C4-2B (cell line): ENCODE data around the gene DNAH6.
"Not testable (repeated sequence)": the region's sequence is repeated elsewhere in the genome, so short reads cannot be mapped to it uniquely, and the experiment has no call there.

ENCODE experiments used
- H3K27ac ChIP-seq: fragments of 450-650 bp; 2 replicates; pipeline ENCODE4 v1.5.1; 2017
- CTCF ChIP-seq: fragments of 450-650 bp; conservative IDR thresholded peaks from 2 replicates; pipeline ENCODE4 v1.5.1; 2017; ENCODE audit warnings: mild to moderate bottlenecking
- ZFX ChIP-seq: fragments of 450-650 bp; IDR thresholded peaks from 2 replicates; pipeline ENCODE4 v1.6.1; 2017

Gene DNAH6

GRCh38 chr2:84534225-84534624, 17.9 kb downstream of the DNAH6 start:
- no peak overlapping the region for H3K27ac ChIP-seq
- TF ChIP-seq CTCF: no peak
- no peak for TF ChIP-seq ZFX

- no peak for TF ChIP-seq ZFX
- TF ChIP-seq CTCF: no peak
- H3K27ac ChIP-seq: no peak overlapping the region
Measured at GRCh38 chr2:84537251-84537650, 21.0 kb downstream of the DNAH6 start.

- TF ChIP-seq CTCF: no peak
- no peak for TF ChIP-seq ZFX
- no peak overlapping the region for H3K27ac ChIP-seq
Measured at GRCh38 chr2:84539729-84540128, 23.4 kb downstream of the DNAH6 start.

GRCh38 chr2:84545005-84545404, 28.7 kb downstream of the DNAH6 start:
- no peak overlapping the region for H3K27ac ChIP-seq
- TF ChIP-seq CTCF: no peak
- TF ChIP-seq ZFX: no peak

- H3K27ac ChIP-seq: no peak overlapping the region
- no peak for TF ChIP-seq ZFX
- TF ChIP-seq CTCF: no peak
Measured at GRCh38 chr2:84546551-84546950, 30.3 kb downstream of the DNAH6 start.

GRCh38 chr2:84548303-84548702, 32.0 kb downstream of the DNAH6 start:
- no peak overlapping the region for H3K27ac ChIP-seq
- TF ChIP-seq ZFX: no peak
- no peak for TF ChIP-seq CTCF

GRCh38 chr2:84550916-84551315, 34.6 kb downstream of the DNAH6 start:
- no peak for TF ChIP-seq CTCF

GRCh38 chr2:84551526-84551925, 35.2 kb downstream of the DNAH6 start:
- H3K27ac ChIP-seq: not testable (repeated sequence)

More at GRCh38 chr2:84550916-84551315, 34.6 kb downstream of the DNAH6 start:
- H3K27ac ChIP-seq: no peak overlapping the region
